KOPT-K1 (cell line): Measurements from ENCODE around the gene GYPE.
"Not testable (repeated sequence)": the region's sequence is repeated elsewhere in the genome, so short reads cannot be mapped to it uniquely, and the experiment has no call there.

ENCODE experiments used
- H3K27ac ChIP-seq: fragments of 200-600 bp; sonication (generic); 2 replicates; pipeline ENCODE4 v1.5.1; 2016; ENCODE audit warnings: antibody characterized with exemption, mild to moderate bottlenecking, low read depth, low read length; ENCODE audit not compliant: poor library complexity, severe bottlenecking
- H3K36me3 ChIP-seq: fragments of 200-600 bp; sonication (generic); 2 replicates; pipeline ENCODE4 v1.5.1; 2017; ENCODE audit warnings: antibody characterized with exemption, mild to moderate bottlenecking, low read length, moderate library complexity; ENCODE audit not compliant: insufficient read depth
- H3K9me3 ChIP-seq: fragments of 200-600 bp; sonication (generic); 2 replicates; pipeline ENCODE4 v1.5.1; 2017; ENCODE audit warnings: antibody characterized with exemption, low read length, mild to moderate bottlenecking; ENCODE audit not compliant: insufficient read depth, poor library complexity, severe bottlenecking

Gene GYPE

DNA sequence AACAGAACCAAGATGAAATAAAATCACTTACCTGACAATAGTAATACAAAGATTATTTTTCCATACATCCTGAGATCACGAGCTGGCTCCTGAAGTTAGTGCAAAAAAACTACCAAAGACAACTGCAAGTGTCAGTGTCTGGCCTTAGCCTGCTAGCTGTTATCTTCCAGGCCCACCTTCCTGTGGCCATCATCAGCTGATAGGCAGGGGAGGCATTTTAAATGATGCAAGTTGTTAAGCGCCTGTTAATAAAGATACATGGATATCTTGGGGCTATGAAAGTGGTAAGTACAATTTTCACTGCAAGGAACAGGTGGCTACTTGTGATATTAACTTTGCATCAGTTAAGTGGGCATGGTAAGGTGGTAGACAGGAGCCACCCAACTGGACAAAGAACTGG, at the start of gene GYPE:
GYPE (minus strand) TSS at position 120 of the 400 bp plus-strand sequence; CDS start at position 68, 52 bp downstream.
- H3K27ac ChIP-seq, H3K9me3 ChIP-seq, H3K36me3 ChIP-seq: not testable (repeated sequence)

DNA sequence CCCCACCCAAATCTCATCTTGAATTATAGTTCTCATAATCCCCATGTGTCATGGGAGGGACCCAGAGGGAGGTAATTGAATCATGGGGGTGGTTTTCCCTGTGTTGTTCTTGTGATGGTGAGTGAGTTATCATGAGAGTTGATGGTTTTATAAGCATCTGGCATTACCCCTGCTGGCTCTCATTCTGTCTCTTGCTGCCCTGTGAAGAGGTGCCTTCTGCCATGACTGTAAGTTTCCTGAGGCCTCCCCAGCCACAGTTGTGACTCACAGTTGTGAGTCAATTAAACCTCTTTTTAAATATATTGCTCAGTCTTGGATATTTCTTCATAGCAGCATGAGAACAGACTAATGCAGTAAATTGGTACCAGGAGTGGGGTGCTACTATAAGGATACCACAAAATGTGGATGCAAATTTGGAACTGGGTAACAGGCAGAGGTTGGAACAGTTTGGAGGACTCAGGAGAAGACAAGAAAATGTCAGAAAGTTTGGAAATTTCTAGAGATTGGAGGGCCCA, 46.2 kb upstream of the GYPE start:
- not testable (repeated sequence) for H3K27ac ChIP-seq, H3K36me3 ChIP-seq
- H3K9me3 ChIP-seq = peaks cover 12% of the 10 kb centered on the region

DNA sequence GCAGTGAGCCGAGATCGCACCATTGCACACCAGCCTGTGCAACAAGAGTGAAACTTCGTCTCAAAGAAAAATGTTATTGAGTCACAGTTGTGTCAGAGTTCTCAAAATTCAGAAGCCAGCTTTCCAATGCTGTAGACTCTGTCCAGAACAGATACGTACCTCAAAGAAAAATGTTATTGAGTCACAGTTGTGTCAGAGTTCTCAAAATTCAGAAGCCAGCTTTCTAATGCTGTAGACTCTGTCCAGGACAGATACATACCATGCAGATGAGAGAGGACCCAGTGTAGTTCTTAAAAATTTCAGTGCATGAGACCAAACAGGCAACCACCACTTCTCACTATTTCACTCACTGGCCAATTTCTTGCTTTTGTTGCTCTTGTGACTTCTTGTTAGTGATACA, 45.6 kb upstream of the GYPE start:
- H3K27ac ChIP-seq, H3K36me3 ChIP-seq: not testable (repeated sequence)
- peaks cover 12% of the 10 kb centered on the region for H3K9me3 ChIP-seq

DNA sequence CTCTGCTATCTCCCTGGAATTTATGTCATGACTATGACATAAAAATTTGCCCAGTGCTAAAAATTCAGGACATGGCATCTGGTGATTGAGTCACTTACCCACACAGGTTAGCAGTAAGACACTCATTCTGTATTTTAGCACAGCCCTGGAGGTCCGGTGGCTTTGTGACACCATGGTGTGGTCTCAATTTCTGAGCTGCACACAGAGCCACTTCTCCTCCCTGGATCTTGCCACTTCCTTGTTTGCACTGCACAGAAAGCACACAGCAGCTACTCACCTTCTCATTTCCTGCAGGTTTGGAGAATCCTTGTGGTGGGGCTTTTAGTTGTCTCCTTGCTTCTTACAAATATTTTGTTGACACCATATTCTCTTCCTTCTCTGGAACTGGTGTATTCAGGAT, 44.8 kb upstream of the GYPE start:
- H3K36me3 ChIP-seq, H3K27ac ChIP-seq: not testable (repeated sequence)
- H3K9me3 ChIP-seq = peaks cover 12% of the 10 kb centered on the region

DNA sequence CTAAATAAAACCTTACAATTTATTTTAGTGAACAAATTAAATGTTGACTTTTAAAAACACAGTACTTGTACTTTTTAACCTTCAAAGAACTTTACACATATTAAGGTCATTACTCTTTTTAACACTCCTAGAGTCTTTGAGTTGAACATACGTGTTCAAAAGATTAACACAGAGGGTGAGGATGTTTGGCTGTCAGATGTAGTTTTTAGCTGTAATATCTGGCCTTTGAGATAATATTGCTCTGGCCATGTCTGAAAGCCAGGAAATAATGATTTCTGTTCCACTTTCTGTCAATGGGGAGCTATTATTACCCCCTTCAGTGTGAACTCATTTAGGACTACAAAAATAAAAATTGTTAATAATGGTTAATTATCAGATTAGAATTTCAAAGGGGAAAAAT, 42.1 kb upstream of the GYPE start:
- H3K9me3 ChIP-seq = peaks cover 12% of the 10 kb centered on the region
- not testable (repeated sequence) for H3K27ac ChIP-seq, H3K36me3 ChIP-seq

DNA sequence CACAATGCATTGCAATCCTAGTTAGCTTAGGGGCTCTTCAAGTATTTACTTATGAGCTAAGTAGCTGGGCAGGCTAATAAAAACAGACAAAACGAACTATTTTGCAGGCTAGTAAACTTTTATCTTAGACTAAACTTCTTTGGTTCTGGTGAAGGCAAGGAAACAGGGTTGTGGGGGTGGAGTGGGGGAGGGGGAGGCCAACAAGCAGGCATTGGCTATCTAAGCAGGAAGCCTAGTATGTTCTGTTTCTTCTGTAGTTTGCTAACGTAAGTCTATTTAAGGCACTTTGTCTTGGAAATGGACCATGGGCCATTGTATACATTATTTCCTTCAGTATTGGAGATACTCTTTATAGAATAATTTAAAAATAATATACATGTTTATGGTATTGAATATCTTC, 35.3 kb upstream of the GYPE start:
- H3K36me3 ChIP-seq, H3K9me3 ChIP-seq, H3K27ac ChIP-seq: not testable (repeated sequence)

DNA sequence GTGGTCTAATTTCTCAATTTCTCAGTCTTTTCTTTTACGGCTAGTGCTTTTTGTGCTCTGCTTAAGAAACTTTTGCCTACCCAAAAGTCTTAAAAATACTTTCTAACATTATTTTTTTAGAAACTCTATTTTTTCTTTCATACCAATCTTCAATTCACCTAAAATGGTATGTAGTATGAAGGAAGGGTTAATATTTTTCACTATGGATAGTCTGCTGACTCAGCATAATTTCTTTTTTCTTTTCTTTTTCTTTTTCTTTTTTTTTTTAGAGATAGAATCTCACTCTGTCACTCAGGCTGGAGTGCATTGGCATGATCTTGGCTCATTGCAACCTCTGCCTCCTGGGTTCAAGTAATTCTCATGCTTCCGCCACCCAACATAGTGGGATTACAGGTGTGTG, 34.2 kb upstream of the GYPE start:
- H3K9me3 ChIP-seq = no peaks in the 10 kb centered on the region
- no peaks in the 10 kb centered on the region for H3K36me3 ChIP-seq
- no peak overlapping the region for H3K27ac ChIP-seq

DNA sequence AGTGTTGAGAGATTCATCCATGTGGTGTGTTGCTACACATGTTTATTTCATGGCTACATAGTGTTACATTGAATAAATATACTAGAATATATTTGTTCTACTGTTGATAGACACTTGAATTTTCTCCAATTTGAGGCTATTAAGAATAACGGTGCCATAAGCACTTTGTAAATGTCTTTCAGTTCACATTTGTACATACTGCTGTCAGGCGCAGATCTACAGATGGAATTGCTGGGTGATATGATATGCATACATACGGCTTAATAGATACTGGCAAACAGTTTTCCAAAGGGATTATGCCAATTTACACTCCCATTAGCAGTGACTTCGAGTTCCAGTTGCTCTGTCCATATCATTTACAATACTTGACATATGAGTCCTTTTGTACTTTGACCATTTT, 33.5 kb upstream of the GYPE start:
- H3K36me3 ChIP-seq, H3K27ac ChIP-seq, H3K9me3 ChIP-seq: not testable (repeated sequence)

DNA sequence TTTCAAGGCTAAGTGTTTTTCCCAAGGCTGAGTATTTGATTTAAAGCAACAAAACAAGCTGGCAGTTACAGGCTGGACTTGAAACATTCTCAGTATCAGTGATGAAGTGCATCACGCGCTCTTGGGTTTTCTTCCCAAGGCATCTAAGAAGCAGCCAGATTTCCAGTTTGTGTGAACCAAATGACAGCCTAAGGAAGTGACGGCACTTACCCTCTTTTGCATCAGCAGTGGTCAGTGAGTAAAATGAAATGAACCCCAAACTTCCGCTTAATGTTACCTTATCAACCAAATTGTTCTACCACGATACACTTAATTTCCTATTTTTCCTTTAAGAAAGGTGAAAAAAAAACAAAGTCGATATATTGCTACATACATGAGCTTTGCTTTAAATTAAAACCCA, 15.8 kb upstream of the GYPE start:
- Histone ChIP-seq H3K36me3 (no peaks in the 10 kb centered on the region), H3K9me3 (no peaks in the 10 kb centered on the region), H3K27ac (no peak overlapping the region)

DNA sequence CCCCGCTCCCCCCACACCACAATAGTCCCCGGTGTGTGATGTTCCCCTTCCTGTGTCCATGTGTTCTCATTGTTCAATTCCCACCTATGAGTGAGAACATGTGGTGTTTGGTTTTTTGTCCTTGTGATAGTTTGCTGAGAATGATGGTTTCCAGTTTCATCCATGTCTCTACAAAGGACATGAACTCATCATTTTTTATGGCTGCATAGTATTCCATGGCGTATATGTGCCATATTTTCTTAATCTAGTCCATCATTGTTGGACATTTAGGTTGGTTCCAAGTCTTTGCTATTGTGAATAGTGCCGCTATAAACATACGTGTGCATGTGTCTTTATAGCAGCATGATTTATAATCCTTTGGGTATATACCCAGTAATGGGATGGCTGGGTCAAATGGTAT, 11.1 kb upstream of the GYPE start:
- not testable (repeated sequence) for H3K9me3 ChIP-seq, H3K36me3 ChIP-seq, H3K27ac ChIP-seq

DNA sequence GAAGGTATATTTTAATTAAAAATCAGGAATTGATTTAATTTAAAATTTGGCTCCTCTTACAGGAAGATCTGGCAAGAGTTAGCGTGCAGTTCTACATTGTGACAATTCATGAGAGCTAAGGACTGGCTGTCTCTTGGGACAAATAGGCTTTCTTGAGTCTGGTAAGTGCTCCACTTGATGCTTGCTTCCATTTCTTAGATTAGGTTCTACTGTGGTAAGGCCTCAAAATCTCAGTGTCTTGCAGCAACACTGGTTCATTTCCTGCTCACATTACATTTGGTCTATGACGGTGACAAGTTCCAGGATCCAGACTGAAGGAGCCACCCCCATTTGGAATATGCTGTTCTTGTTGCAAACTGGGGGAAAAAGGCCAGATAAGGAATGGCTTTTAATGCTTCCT, 7.1 kb upstream of the GYPE start:
- not testable (repeated sequence) for H3K9me3 ChIP-seq, H3K27ac ChIP-seq, H3K36me3 ChIP-seq

DNA sequence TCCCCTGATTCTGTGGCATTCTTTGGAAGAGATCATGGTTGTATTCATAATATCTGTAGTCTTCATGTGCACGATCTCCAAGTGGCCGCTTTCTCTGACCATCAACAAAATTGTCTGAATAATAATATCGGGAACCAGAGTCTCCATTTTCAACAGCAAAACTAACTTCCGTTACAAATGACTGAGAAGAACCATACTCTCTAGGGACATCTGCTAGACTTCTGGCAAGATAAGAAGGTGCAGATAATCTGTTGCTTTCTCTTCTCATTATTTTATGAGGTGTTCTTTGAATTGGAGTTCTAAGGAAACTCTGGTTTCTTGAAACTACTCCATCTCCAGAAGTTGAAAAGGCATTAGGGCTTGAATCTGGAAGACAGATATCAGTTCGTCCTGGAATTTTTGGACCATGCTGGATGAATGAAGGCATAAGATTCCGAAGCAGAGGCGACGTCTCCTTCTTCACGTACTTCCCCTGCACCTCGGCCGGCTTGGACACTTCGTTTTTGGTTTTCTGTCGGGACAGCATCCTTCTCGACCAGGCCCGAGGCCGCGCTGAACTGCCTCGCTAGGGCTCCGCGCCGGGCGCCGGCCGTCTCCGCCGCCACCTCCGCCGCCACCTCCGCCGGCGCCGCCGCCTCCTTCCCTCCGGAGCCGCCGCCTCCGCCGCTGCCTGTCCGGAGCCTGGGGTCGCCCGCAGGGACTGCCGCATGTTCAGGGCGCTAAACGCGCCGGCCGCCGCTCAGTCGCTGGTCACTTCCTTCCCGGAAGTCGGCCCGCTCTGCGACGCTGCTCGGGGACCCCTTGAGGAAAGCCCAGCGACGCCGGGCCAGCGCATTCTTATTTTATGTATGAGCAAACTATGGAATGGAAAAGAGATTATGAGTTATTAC, 6.4 kb upstream of the GYPE start:
- not testable (repeated sequence) for H3K36me3 ChIP-seq, H3K27ac ChIP-seq

DNA sequence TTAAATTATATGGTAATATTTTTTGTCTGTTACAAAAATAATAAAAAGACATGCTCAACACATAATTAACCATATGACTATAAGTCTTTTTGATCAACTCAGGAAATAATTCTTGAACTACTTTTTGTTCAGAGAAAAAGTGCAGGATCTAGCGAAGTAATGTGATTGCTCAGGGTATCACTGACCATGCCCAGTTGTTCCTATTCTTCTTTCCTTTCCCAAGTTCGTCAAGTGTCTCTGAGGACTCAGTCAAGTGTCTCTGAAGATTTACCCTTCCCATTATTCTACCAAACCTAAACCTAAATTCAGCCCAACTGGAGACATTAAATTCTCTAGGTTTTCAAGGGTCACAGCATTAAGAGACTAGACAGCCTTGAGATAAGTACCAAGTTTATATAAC, 5.5 kb upstream of the GYPE start:
- H3K36me3 ChIP-seq, H3K27ac ChIP-seq, H3K9me3 ChIP-seq: not testable (repeated sequence)

More for the DNA sequence above, 6.4 kb upstream of the GYPE start:
- not testable (repeated sequence) for H3K9me3 ChIP-seq

DNA sequence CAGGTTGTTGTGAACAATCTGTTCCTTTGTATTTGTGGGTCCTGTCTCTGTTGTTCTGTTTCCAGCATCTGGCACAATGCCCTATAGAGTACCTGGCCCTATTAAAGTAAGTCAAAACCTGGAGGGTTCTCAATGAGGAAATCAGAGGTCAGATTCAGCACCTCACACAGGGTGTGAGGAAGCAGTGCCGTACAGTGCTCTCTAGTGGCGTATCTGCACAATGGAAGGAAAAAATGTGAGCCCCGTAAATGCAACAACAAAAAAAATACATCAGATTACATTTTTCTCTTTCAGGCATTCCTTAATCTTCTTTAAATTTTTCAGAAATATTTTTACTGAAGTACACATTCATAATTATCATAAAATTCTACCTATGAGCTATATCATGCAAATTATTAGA, 2.5 kb upstream of the GYPE start:
- H3K9me3 ChIP-seq, H3K27ac ChIP-seq, H3K36me3 ChIP-seq: not testable (repeated sequence)

DNA sequence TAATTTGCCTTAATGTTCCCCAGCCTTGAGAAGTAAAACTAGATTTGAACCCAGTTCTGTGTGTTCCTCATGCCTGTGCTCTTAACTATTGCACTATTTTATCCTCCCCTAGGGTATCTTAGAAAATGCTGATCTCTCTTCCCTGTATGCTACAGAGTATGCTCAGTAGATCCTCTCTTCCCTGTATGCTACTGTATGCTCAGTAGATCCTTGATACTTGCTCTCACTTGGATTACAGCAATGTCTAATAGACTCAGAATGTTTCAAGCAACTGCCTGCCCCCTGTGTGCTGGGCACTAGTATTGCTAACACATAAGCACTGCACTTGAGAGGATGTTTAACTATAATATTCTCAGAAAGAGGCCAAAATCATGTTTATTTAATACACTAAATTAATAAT, 928 bp downstream of the GYPE start:
- not testable (repeated sequence) for H3K9me3 ChIP-seq, H3K36me3 ChIP-seq, H3K27ac ChIP-seq

DNA sequence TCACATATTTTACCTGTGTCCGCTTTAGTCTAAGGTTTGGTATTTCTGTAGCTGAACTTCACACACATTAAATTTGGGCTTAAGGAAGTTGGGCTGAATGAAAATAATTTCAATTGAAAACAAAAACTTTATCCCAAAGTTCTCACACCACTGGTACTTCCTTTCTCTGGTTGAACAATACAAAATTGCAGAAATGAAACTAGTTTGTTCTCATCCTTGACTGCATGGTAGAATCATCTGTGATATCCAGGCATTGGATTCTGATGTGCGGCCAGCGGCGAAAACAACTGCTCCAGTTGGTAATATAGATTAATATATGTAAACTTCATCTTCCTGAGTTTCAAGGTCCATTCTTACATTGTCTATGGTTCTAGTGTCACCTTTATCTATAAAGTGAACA, 15.0 kb downstream of the GYPE start:
- not testable (repeated sequence) for H3K27ac ChIP-seq

More for the DNA sequence above, 15.0 kb downstream of the GYPE start:
- H3K36me3 ChIP-seq, H3K9me3 ChIP-seq: not testable (repeated sequence)
